CD14-positive monocyte (primary cell): ENCODE data around the gene INHBC. TPM values are rescaled to one million over a fixed set of nuclear protein-coding genes. Genes with fewer than 3 reads are reported as not detected.

Experiments
- DNase-seq, 3 donors: peaks; one replicate each; pipeline ENCODE4 v3.0.0-alpha.2; 2011 to 2022
- H2AFZ ChIP-seq: 2 replicates; pipeline ENCODE4 v1.6.0; 2012; ENCODE audit warnings: mild to moderate bottlenecking, low read depth, low read length, inconsistent platforms; ENCODE audit not compliant: insufficient read depth, poor library complexity, severe bottlenecking
- H3K27ac ChIP-seq, 2 donors: 1 replicate in 1 of 2; 2 replicates in 1 of 2; pipeline ENCODE4 v1.5.1; 2012 to 2013; ENCODE audit warnings: low read length in 2 of 2, control low read depth in 1 of 2, inconsistent platforms in 1 of 2, low read depth in 1 of 2, mild to moderate bottlenecking in 1 of 2
- H3K27me3 ChIP-seq, 2 donors: one replicate each; pipeline versions ENCODE4 v1.6.0 to v1.6.1; 2011 to 2013; ENCODE audit warnings: low read length in 2 of 2; ENCODE audit not compliant: control insufficient read depth in 2 of 2, insufficient read depth in 2 of 2
- H3K36me3 ChIP-seq, 2 donors: replicated peaks in 1 of 2; 1 replicate in 1 of 2; 2 replicates in 1 of 2; pipeline versions ENCODE4 v1.5.1 to v1.6.1; 2012 to 2013; ENCODE audit warnings: low read length in 2 of 2, control low read depth in 1 of 2, inconsistent platforms in 1 of 2, mild to moderate bottlenecking in 1 of 2; ENCODE audit not compliant: insufficient read depth in 2 of 2, control insufficient read depth in 1 of 2
- H3K4me1 ChIP-seq, 2 donors: 1 replicate in 1 of 2; 2 replicates in 1 of 2; pipeline versions ENCODE4 v1.5.1 to v1.6.1; 2012 to 2013; ENCODE audit warnings: low read length in 2 of 2, control low read depth in 1 of 2, inconsistent platforms in 1 of 2, mild to moderate bottlenecking in 1 of 2, moderate library complexity in 1 of 2; ENCODE audit not compliant: insufficient read depth in 2 of 2, control insufficient read depth in 1 of 2
- H3K4me2 ChIP-seq: replicated peaks from 2 replicates; pipeline ENCODE3; 2012; ENCODE audit warnings: low read length, moderate library complexity, mild to moderate bottlenecking; ENCODE audit not compliant: poor library complexity, severe bottlenecking; ENCODE audit errors: extremely low read depth
- H3K4me3 ChIP-seq, 3 experiments: fragments of 200-600 bp in 1 of 3; sonication (generic) in 1 of 3; replicated peaks in 1 of 3; 1 replicate in 2 of 3; 2 replicates in 1 of 3; pipeline ENCODE4 v1.5.1; 2011 to 2013; ENCODE audit warnings: low read length in 3 of 3, mild to moderate bottlenecking in 3 of 3, control low read depth in 2 of 3, low read depth in 2 of 3, inconsistent platforms in 1 of 3, moderate library complexity in 1 of 3
- H3K79me2 ChIP-seq: 2 replicates; pipeline ENCODE4 v1.6.0; 2012; ENCODE audit warnings: mild to moderate bottlenecking, control low read depth, inconsistent platforms, low read length, moderate library complexity; ENCODE audit not compliant: insufficient read depth
- H3K9ac ChIP-seq: 2 replicates; pipeline ENCODE4 v1.6.0; 2017; ENCODE audit warnings: low read length, mild to moderate bottlenecking; ENCODE audit not compliant: insufficient read depth, poor library complexity, severe bottlenecking
- H3K9me3 ChIP-seq, 2 donors: replicated peaks in 1 of 2; 1 replicate in 1 of 2; 2 replicates in 1 of 2; pipeline versions ENCODE4 v1.5.1 to v1.6.1; 2012 to 2013; ENCODE audit warnings: low read length in 2 of 2, control low read depth in 1 of 2; ENCODE audit not compliant: control insufficient read depth in 1 of 2, insufficient read depth in 1 of 2
- H4K20me1 ChIP-seq: 2 replicates; pipeline ENCODE4 v1.6.0; 2012; ENCODE audit warnings: mild to moderate bottlenecking, low read length, control low read depth, moderate library complexity; ENCODE audit not compliant: insufficient read depth
- H3K27ac Mint-ChIP-seq, 7 donors: one replicate each; pipeline ENCODE4 v1.8.0; 2020; ENCODE audit warnings: mild to moderate bottlenecking in 7 of 7, mixed read lengths in 7 of 7, moderate library complexity in 6 of 7, inconsistent platforms in 2 of 7
- H3K27me3 Mint-ChIP-seq, 3 donors: one replicate each; pipeline ENCODE4 v1.8.0; 2021 to 2022; ENCODE audit warnings: low read depth in 3 of 3, mild to moderate bottlenecking in 3 of 3, mixed read lengths in 3 of 3, moderate library complexity in 3 of 3, inconsistent platforms in 1 of 3
- H3K36me3 Mint-ChIP-seq, 2 donors: one replicate each; pipeline ENCODE4 v1.8.0; 2020; ENCODE audit warnings: mixed read lengths in 2 of 2, inconsistent platforms in 1 of 2, mild to moderate bottlenecking in 1 of 2
- H3K4me1 Mint-ChIP-seq: one replicate; pipeline ENCODE4 v1.8.0; 2020; ENCODE audit warnings: mild to moderate bottlenecking, mixed read lengths
- H3K4me3 Mint-ChIP-seq, 2 donors: one replicate each; pipeline ENCODE4 v1.8.0; 2020; ENCODE audit warnings: mild to moderate bottlenecking in 2 of 2, mixed read lengths in 2 of 2, moderate library complexity in 1 of 2
- H3K9me3 Mint-ChIP-seq, 7 donors: one replicate each; pipeline ENCODE4 v1.8.0; 2020 to 2022; ENCODE audit warnings: mixed read lengths in 7 of 7, mild to moderate bottlenecking in 6 of 7, moderate library complexity in 6 of 7, inconsistent platforms in 2 of 7
- WGBS: methylation state at CpG from one replicate; pipeline ENCODE4 v1.1.5; 2013; ENCODE audit warnings: missing lambda C conversion rate; ENCODE audit not compliant: insufficient coverage; 5-methylcytosine and 5-hydroxymethylcytosine counted together
- intact Hi-C, 2 donors: fragments of 100-400 bp; cut with micrococcal nuclease; formaldehyde crosslinking; loops; one replicate each; pipeline versions ENCODE4 v1.15.0 to v1.15.1; 2023
- polyA plus RNA-seq, 3 donors: library from polyadenylated mRNA; depleted of rRNA in 1 of 3; unstranded in 2 of 3; stranded (reverse) in 1 of 3; fragments of 300-500 nt in 2 of 3; fragments of >200 nt in 1 of 3; fragmentation: Illumina TruSeq in 2 of 3; gene quantifications; 1 replicate in 2 of 3; 2 replicates in 1 of 3; pipeline ENCODE4 v1.2.3, GENCODE V29; 2012 to 2021
- TF ChIP-seq, protein P1 (sequence below): fragments of 200-600 bp; IDR thresholded peaks from one replicate; pipeline ENCODE4 v1.8.0; 2022; ENCODE audit warnings: antibody characterized with exemption, mild to moderate bottlenecking

INHBC gene
- polyA plus RNA-seq, 3 donors = not detected

GRCh38 chr12:57428965-57429364 lies 5.6 kb upstream of the INHBC start:
- TF ChIP-seq, protein P1, sequence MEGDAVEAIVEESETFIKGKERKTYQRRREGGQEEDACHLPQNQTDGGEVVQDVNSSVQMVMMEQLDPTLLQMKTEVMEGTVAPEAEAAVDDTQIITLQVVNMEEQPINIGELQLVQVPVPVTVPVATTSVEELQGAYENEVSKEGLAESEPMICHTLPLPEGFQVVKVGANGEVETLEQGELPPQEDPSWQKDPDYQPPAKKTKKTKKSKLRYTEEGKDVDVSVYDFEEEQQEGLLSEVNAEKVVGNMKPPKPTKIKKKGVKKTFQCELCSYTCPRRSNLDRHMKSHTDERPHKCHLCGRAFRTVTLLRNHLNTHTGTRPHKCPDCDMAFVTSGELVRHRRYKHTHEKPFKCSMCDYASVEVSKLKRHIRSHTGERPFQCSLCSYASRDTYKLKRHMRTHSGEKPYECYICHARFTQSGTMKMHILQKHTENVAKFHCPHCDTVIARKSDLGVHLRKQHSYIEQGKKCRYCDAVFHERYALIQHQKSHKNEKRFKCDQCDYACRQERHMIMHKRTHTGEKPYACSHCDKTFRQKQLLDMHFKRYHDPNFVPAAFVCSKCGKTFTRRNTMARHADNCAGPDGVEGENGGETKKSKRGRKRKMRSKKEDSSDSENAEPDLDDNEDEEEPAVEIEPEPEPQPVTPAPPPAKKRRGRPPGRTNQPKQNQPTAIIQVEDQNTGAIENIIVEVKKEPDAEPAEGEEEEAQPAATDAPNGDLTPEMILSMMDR = no peak
- H3K9me3 Mint-ChIP-seq = peaks cover 0 to 1% (median 0%) of the 10 kb centered on the region in 7 donors
- H3K36me3 Mint-ChIP-seq = peaks cover 11 to 22% of the 10 kb centered on the region in 2 donors
- no peaks in the 10 kb centered on the region for H3K9me3 ChIP-seq
- intact Hi-C loops = no loop called here
- peaks cover 5% of the 10 kb centered on the region for H4K20me1 ChIP-seq
- H3K27me3 ChIP-seq = no peaks in the 10 kb centered on the region
- peak overlapping the region in 6 of 7 donors; percentile 60 to 98 (median 84) for H3K27ac Mint-ChIP-seq
- peaks cover 15 to 21% of the 10 kb centered on the region in 2 donors for H3K4me1 ChIP-seq
- no peak overlapping the region for H2AFZ ChIP-seq
- peaks cover 55% of the 10 kb centered on the region for H3K79me2 ChIP-seq
- no peak overlapping the region for H3K9ac ChIP-seq
- 86% methylated on average over 4 of the region's 6 CpGs for WGBS
- H3K36me3 ChIP-seq = peaks cover 0 to 11% of the 10 kb centered on the region in 2 donors
- H3K4me1 Mint-ChIP-seq = peaks cover 23% of the 10 kb centered on the region
- no peaks in the 10 kb centered on the region for H3K27me3 Mint-ChIP-seq
- no peak for DNase-seq
- no peak overlapping the region for H3K4me2 ChIP-seq
- H3K4me3 ChIP-seq = no peak overlapping the region
- H3K27ac ChIP-seq = peak overlapping the region in 1 of 2 donors; percentile 99
- H3K4me3 Mint-ChIP-seq = peak overlapping the region; percentile 26 to 89

DNA sequence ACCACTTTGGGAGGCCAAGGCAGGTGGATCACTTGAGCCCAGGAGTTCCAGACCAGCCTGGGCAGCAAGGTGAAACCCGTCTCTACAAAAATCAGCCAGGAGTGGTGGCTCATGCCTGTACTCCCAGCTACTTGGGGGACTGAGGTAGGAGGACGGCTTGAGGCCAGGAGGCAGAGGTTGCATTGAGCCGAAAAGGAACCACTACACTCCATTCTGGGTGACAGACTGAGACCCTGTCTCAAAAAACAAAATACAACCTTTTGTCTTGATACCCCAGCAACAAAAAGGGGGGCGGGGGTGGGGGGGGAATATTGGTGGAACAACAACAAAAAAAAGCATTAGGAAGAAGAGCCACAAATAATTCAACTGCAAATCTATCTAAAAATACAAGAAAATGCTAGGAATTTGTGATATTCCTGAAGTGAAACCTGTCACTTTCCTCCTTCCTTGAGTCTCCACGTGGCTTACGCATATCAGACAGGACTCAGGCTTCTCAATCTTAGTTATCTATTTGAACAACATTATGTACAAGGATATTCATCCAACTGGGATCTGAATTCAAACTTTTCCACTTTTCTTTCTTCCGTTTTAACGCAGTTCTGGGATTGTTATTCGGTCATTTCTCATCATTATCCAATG lies 5.0 kb upstream of the INHBC start:
- Mint-ChIP-seq H3K9me3 (peaks cover 0 to 1% (median 0%) of the 10 kb centered on the region in 7 donors), H3K4me1 (peaks cover 23% of the 10 kb centered on the region), H3K27me3 (no peaks in the 10 kb centered on the region), H3K4me3 (peak overlapping the region; percentile 89 to 99), H3K36me3 (peaks cover 8 to 16% of the 10 kb centered on the region in 2 donors), H3K27ac (peak overlapping the region; percentile 96 to 99 (median 98))
- peaks cover 49% of the 10 kb centered on the region for H3K79me2 ChIP-seq
- no peaks in the 10 kb centered on the region for H3K27me3 ChIP-seq
- H3K9me3 ChIP-seq = no peaks in the 10 kb centered on the region
- DNase-seq = no peak
- H3K36me3 ChIP-seq = peaks cover 0 to 6% of the 10 kb centered on the region in 2 donors
- H3K4me3 ChIP-seq = peak overlapping the region; percentile 44 to 82 (median 82)
- WGBS = 0% methylated on average over 2 of the region's 9 CpGs
- intact Hi-C loops = no loop called here
- H3K4me1 ChIP-seq = peaks cover 15 to 21% of the 10 kb centered on the region in 2 donors
- peak overlapping the region; percentile 38 to 99 for H3K27ac ChIP-seq
- H2AFZ ChIP-seq = peak overlapping the region; percentile 90
- H3K4me2 ChIP-seq = peak overlapping the region; percentile 81
- H3K9ac ChIP-seq = peak overlapping the region; percentile 84
- H4K20me1 ChIP-seq = peaks cover 5% of the 10 kb centered on the region
- TF ChIP-seq, protein P1 = no peak
